Prostate gland (tissue), 2 donors: Measurements from ENCODE around the gene F2R.

Source experiments
- CTCF ChIP-seq, 4 experiments: fragments of 200-600 bp in 2 of 4; fragments of 450-650 bp in 2 of 4; sonication (generic) in 2 of 4; IDR thresholded peaks; 1 replicate in 3 of 4; 2 replicates in 1 of 4; pipeline ENCODE4 v1.5.1; 2016 to 2019; ENCODE audit warnings: antibody characterized with exemption in 4 of 4, mild to moderate bottlenecking in 2 of 4, moderate library complexity in 2 of 4
- POLR2A ChIP-seq: fragments of 450-650 bp; IDR thresholded peaks from one replicate; pipeline ENCODE4 v1.6.1; 2016; ENCODE audit warnings: antibody characterized with exemption, mild to moderate bottlenecking

GRCh38 chr5:76782444-76782843 is 66.5 kb downstream of the F2R start:
- TF ChIP-seq CTCF (IDR thresholded peaks at IDR 0.05) = no peak
- no peak for TF ChIP-seq POLR2A
